K562 (cell line): ENCODE measurements around the gene ZCCHC4. TPM values are rescaled to one million over a fixed set of nuclear protein-coding genes. Genes with fewer than 3 reads are reported as not detected.

Source experiments
- BCOR ChIP-seq: fragments of 450-650 bp; IDR thresholded peaks from 2 replicates; pipeline ENCODE4 v1.6.1; 2016
- MAFF ChIP-seq: IDR thresholded peaks from 2 replicates; pipeline ENCODE4 v1.6.1; 2012; ENCODE audit warnings: low read length, improper control_type of control experiment
- MYC ChIP-seq, 2 experiments: fragments of 250-450 bp in 1 of 2; sonication (Bioruptor Pico) in 1 of 2; IDR thresholded peaks; 2 replicates each; pipeline versions ENCODE4 v1.5.1 to v1.6.1; 2012 to 2021; ENCODE audit warnings: low read depth in 2 of 2, borderline replicate concordance in 1 of 2, improper control_type of control experiment in 1 of 2, low read length in 1 of 2, mild to moderate bottlenecking in 1 of 2, moderate library complexity in 1 of 2
- PCBP2 ChIP-seq: fragments of 200-400 bp; formaldehyde crosslinking; IDR thresholded peaks from 2 replicates; pipeline ENCODE4 v1.6.1; 2018; ENCODE audit warnings: low read length, low read depth, mild to moderate bottlenecking, moderate library complexity; ENCODE audit not compliant: poor library complexity, severe bottlenecking
- RCOR1 ChIP-seq, 2 experiments: IDR thresholded peaks; 2 replicates each; pipeline ENCODE4 v1.6.1; 2012; ENCODE audit warnings: low read depth in 2 of 2, low read length in 2 of 2, borderline replicate concordance in 1 of 2, improper control_type of control experiment in 1 of 2
- SMARCE1 ChIP-seq: fragments of 450-650 bp; IDR thresholded peaks from 2 replicates; pipeline ENCODE4 v1.7.1; 2016; ENCODE audit warnings: mild to moderate bottlenecking
- ZBTB1 ChIP-seq: sonication (generic); formaldehyde crosslinking; IDR thresholded peaks from 2 replicates; pipeline ENCODE4 v1.8.1; 2023; ENCODE audit warnings: missing genetic modification reagents, low read depth, mild to moderate bottlenecking, borderline replicate concordance
- ZNF217 ChIP-seq: sonication (generic); formaldehyde crosslinking; IDR thresholded peaks from 2 replicates; pipeline ENCODE4 v1.8.0; 2022; ENCODE audit warnings: mild to moderate bottlenecking, missing genetic modification reagents
- ZNF24 ChIP-seq: fragments of 450-650 bp; IDR thresholded peaks from 2 replicates; pipeline ENCODE4 v1.6.1; 2016
- polyA plus RNA-seq, 8 experiments: library from polyadenylated mRNA; depleted of rRNA in 4 of 8; stranded (reverse) in 5 of 8; unstranded in 3 of 8; fragments of >200 nt; fragmentation: Nextera tagmentation in 2 of 8; fragmentation: Illumina TruSeq in 1 of 8; extraction: Ambion mirVana in 2 of 8; extraction: Trizol in 1 of 8; gene quantifications; 2 replicates each; pipeline versions ENCODE4 v1.2.1 to v1.2.3, GENCODE V29; 2011 to 2014; ENCODE audit warnings: inconsistent platforms in 1 of 8, missing spikeins in 1 of 8
- total RNA-seq, 7 experiments: library from RNA; depleted of rRNA in 6 of 7; stranded (reverse); fragments of >200 nt in 6 of 7; fragmentation: Illumina TruSeq in 2 of 7; extraction: Trizol in 2 of 7; gene quantifications; 2 replicates each; pipeline versions ENCODE4 v1.2.1 to v1.2.3, GENCODE V29; 2011 to 2021; ENCODE audit warnings: low replicate concordance in 1 of 7
- TF ChIP-seq, protein P1 (sequence below): sonication (generic); formaldehyde crosslinking; IDR thresholded peaks from 2 replicates; pipeline ENCODE4 v1.8.0; 2022; ENCODE audit warnings: mild to moderate bottlenecking, missing genetic modification reagents
- TF ChIP-seq, protein P2 (sequence below): fragments of 450-650 bp; IDR thresholded peaks from 2 replicates; pipeline ENCODE4 v1.6.1; 2018; ENCODE audit not compliant: partially characterized antibody
- TF ChIP-seq, protein P3 (sequence below): fragments of 450-650 bp; conservative IDR thresholded peaks from 2 replicates; pipeline ENCODE4 v1.6.1; 2016; ENCODE audit warnings: missing genetic modification characterization, low read depth, mild to moderate bottlenecking, control low read depth, missing compliant biosample characterization
- TF ChIP-seq, protein P4 (sequence below): fragments of 250-450 bp; sonication (Bioruptor Pico); IDR thresholded peaks from 2 replicates; pipeline ENCODE4 v1.4.0; 2020; ENCODE audit warnings: mild to moderate bottlenecking, moderate library complexity, borderline replicate concordance

The ZCCHC4 gene
- total and polyA plus RNA-seq, 9 of the 15 experiments (the other 6 are each of a cell fraction or from before 2014, with no cell fraction given) = 5.3 to 26.1 (median 15.2) TPM

DNA sequence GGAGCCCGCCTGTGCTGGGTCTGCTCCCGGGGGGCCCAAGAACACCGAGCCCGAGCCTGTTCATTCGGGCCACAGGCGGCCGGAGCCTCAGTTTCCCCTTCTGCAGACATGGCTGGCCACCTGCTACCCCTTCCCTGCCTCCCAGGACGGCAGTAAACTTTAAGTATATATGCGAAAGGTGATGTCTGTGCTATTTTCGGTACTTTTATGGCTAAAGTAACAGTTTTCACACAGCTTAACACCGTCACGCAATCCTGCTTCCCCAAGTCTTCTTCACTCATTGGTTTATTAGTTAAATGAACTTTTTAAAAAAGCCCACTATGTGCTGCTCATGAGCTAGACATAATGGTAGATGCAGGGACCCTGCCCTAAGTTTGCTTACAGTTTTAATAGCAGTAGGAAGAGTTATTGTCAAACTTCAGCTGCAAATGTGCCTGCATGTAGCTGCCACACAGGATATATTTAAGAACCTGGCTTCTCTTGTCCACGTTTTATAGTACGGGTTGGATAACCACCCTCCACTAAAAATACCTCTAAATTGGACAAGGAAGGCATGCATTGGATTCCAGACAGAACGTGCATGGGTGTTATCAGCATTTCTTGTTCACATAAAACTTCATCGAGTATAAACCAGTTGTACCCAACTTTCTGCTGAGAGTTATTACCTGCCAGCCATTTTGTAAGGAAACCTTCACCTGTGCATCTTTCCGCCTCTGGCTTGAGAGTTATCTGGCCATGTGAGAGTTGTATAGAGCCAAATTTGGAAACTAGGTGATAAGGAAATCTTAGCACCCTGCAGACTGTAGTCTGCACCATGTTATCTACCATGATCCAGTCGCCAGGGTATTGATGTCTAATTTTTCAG, 65.2 kb downstream of the ZCCHC4 start (continued):
- TF ChIP-seq, protein P1, sequence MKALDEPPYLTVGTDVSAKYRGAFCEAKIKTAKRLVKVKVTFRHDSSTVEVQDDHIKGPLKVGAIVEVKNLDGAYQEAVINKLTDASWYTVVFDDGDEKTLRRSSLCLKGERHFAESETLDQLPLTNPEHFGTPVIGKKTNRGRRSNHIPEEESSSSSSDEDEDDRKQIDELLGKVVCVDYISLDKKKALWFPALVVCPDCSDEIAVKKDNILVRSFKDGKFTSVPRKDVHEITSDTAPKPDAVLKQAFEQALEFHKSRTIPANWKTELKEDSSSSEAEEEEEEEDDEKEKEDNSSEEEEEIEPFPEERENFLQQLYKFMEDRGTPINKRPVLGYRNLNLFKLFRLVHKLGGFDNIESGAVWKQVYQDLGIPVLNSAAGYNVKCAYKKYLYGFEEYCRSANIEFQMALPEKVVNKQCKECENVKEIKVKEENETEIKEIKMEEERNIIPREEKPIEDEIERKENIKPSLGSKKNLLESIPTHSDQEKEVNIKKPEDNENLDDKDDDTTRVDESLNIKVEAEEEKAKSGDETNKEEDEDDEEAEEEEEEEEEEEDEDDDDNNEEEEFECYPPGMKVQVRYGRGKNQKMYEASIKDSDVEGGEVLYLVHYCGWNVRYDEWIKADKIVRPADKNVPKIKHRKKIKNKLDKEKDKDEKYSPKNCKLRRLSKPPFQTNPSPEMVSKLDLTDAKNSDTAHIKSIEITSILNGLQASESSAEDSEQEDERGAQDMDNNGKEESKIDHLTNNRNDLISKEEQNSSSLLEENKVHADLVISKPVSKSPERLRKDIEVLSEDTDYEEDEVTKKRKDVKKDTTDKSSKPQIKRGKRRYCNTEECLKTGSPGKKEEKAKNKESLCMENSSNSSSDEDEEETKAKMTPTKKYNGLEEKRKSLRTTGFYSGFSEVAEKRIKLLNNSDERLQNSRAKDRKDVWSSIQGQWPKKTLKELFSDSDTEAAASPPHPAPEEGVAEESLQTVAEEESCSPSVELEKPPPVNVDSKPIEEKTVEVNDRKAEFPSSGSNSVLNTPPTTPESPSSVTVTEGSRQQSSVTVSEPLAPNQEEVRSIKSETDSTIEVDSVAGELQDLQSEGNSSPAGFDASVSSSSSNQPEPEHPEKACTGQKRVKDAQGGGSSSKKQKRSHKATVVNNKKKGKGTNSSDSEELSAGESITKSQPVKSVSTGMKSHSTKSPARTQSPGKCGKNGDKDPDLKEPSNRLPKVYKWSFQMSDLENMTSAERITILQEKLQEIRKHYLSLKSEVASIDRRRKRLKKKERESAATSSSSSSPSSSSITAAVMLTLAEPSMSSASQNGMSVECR (CRISPR knock-in tag) = peak; percentile 28; the same call in 1 of the 2 replicates
- TF ChIP-seq MAFF = no peak
- no peak for TF ChIP-seq ZNF217 (CRISPR knock-in tag)
- TF ChIP-seq, protein P2, sequence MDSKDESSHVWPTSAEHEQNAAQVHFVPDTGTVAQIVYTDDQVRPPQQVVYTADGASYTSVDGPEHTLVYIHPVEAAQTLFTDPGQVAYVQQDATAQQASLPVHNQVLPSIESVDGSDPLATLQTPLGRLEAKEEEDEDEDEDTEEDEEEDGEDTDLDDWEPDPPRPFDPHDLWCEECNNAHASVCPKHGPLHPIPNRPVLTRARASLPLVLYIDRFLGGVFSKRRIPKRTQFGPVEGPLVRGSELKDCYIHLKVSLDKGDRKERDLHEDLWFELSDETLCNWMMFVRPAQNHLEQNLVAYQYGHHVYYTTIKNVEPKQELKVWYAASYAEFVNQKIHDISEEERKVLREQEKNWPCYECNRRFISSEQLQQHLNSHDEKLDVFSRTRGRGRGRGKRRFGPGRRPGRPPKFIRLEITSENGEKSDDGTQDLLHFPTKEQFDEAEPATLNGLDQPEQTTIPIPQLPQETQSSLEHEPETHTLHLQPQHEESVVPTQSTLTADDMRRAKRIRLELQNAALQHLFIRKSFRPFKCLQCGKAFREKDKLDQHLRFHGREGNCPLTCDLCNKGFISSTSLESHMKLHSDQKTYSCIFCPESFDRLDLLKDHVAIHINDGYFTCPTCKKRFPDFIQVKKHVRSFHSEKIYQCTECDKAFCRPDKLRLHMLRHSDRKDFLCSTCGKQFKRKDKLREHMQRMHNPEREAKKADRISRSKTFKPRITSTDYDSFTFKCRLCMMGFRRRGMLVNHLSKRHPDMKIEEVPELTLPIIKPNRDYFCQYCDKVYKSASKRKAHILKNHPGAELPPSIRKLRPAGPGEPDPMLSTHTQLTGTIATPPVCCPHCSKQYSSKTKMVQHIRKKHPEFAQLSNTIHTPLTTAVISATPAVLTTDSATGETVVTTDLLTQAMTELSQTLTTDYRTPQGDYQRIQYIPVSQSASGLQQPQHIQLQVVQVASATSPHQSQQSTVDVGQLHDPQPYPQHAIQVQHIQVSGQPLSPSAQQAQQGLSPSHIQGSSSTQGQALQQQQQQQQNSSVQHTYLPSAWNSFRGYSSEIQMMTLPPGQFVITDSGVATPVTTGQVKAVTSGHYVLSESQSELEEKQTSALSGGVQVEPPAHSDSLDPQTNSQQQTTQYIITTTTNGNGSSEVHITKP = no peak
- no peak for TF ChIP-seq ZNF24
- TF ChIP-seq BCOR = peak; percentile 75
- TF ChIP-seq, protein P3, sequence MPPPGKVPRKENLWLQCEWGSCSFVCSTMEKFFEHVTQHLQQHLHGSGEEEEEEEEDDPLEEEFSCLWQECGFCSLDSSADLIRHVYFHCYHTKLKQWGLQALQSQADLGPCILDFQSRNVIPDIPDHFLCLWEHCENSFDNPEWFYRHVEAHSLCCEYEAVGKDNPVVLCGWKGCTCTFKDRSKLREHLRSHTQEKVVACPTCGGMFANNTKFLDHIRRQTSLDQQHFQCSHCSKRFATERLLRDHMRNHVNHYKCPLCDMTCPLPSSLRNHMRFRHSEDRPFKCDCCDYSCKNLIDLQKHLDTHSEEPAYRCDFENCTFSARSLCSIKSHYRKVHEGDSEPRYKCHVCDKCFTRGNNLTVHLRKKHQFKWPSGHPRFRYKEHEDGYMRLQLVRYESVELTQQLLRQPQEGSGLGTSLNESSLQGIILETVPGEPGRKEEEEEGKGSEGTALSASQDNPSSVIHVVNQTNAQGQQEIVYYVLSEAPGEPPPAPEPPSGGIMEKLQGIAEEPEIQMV (tag) = no peak
- TF ChIP-seq PCBP2 = no peak
- TF ChIP-seq, protein P4, sequence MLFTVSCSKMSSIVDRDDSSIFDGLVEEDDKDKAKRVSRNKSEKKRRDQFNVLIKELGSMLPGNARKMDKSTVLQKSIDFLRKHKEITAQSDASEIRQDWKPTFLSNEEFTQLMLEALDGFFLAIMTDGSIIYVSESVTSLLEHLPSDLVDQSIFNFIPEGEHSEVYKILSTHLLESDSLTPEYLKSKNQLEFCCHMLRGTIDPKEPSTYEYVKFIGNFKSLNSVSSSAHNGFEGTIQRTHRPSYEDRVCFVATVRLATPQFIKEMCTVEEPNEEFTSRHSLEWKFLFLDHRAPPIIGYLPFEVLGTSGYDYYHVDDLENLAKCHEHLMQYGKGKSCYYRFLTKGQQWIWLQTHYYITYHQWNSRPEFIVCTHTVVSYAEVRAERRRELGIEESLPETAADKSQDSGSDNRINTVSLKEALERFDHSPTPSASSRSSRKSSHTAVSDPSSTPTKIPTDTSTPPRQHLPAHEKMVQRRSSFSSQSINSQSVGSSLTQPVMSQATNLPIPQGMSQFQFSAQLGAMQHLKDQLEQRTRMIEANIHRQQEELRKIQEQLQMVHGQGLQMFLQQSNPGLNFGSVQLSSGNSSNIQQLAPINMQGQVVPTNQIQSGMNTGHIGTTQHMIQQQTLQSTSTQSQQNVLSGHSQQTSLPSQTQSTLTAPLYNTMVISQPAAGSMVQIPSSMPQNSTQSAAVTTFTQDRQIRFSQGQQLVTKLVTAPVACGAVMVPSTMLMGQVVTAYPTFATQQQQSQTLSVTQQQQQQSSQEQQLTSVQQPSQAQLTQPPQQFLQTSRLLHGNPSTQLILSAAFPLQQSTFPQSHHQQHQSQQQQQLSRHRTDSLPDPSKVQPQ = no peak
- peak in 1 of 2 experiments; percentile 62; a peak in 2 of 4 replicates for TF ChIP-seq RCOR1 (IDR thresholded peaks at IDR 0.05; ENCODE audit: borderline replicate concordance in 1 of 2, low read depth in 2 of 2, low read length in 2 of 2)
- no peak for TF ChIP-seq ZBTB1 (CRISPR knock-in tag)
- TF ChIP-seq SMARCE1 = no peak
- 0 out of 2 replicates have a peak, but pooled peaks have one; percentile 36 for TF ChIP-seq MYC (IDR thresholded peaks at IDR 0.05; ENCODE audit: low read depth, low read length)
- TF ChIP-seq MYC (CRISPR knock-in tag; IDR thresholded peaks at IDR 0.05; ENCODE audit: borderline replicate concordance, low read depth) = no peak
